Measurements from ENCODE around the gene NEUROD2.

The NEUROD2 gene

GRCh38 chr17:39634384-39634871 lies 26.7 kb upstream of the NEUROD2 start:
- DNase-seq (ENCODE audit: low read depth), result peak; percentile 65
- no peak overlapping the region for H3K4me3 ChIP-seq (ENCODE audit: low read depth, low read length)
- TF ChIP-seq MYC (IDR thresholded peaks at IDR 0.05; ENCODE audit: low read depth, low read length), result no peak
- TF ChIP-seq, protein P1, sequence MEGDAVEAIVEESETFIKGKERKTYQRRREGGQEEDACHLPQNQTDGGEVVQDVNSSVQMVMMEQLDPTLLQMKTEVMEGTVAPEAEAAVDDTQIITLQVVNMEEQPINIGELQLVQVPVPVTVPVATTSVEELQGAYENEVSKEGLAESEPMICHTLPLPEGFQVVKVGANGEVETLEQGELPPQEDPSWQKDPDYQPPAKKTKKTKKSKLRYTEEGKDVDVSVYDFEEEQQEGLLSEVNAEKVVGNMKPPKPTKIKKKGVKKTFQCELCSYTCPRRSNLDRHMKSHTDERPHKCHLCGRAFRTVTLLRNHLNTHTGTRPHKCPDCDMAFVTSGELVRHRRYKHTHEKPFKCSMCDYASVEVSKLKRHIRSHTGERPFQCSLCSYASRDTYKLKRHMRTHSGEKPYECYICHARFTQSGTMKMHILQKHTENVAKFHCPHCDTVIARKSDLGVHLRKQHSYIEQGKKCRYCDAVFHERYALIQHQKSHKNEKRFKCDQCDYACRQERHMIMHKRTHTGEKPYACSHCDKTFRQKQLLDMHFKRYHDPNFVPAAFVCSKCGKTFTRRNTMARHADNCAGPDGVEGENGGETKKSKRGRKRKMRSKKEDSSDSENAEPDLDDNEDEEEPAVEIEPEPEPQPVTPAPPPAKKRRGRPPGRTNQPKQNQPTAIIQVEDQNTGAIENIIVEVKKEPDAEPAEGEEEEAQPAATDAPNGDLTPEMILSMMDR (IDR thresholded peaks at IDR 0.05; ENCODE audit: low read depth, low read length), result peak; percentile 68

DNA sequence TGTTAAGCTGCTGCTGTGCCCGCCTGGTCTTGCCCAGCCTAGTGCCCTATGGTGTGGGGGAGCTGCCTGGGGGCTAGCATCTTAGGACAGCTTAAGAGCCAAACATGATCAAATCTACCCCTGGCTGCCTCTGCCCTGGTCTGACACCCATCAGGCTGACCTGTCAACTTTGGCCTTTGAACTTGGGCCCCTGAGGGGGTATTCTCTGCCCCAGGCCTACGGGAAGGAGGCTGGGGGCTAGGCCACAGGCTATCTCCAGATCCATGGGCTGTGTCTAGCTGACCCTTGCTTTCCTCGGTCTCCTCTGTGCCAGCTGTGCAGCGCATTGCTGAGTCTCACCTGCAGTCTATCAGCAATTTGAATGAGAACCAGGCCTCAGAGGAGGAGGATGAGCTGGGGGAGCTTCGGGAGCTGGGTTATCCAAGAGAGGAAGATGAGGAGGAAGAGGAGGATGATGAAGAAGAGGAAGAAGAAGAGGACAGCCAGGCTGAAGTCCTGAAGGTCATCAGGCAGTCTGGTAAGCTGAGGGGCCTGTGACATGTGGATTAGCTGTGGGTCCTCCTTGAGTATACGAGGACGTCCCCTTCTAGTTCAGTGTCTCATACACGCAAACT lies 26.0 kb upstream of the NEUROD2 start:
- no peak for DNase-seq (ENCODE audit: low read depth)
- no peak overlapping the region for H3K4me3 ChIP-seq (ENCODE audit: low read depth, low read length)
- no peak for TF ChIP-seq MYC (IDR thresholded peaks at IDR 0.05; ENCODE audit: low read depth, low read length)
- no peak for TF ChIP-seq MAX (IDR thresholded peaks at IDR 0.05; ENCODE audit: low read depth, low read length)
- TF ChIP-seq, protein P1 (IDR thresholded peaks at IDR 0.05; ENCODE audit: low read depth, low read length), result no peak
- TF ChIP-seq POLR2A (IDR thresholded peaks at IDR 0.05; ENCODE audit: extremely low read depth, insufficient read length), result no peak

- TF ChIP-seq, protein P1 (IDR thresholded peaks at IDR 0.05; ENCODE audit: low read depth, low read length), result no peak
- no peak for TF ChIP-seq POLR2A (IDR thresholded peaks at IDR 0.05; ENCODE audit: extremely low read depth, insufficient read length)
- TF ChIP-seq MYC (IDR thresholded peaks at IDR 0.05; ENCODE audit: low read depth, low read length), result 0 out of 2 replicates have a peak, but pooled peaks have one; percentile 27
- peak; percentile 16; the same call in 1 of the 2 replicates for TF ChIP-seq MAX (IDR thresholded peaks at IDR 0.05; ENCODE audit: low read depth, low read length)
- no peak overlapping the region for H3K4me3 ChIP-seq (ENCODE audit: low read depth, low read length)
- peak; percentile 61 for DNase-seq (ENCODE audit: low read depth)
These were observed 24.6 kb upstream of the NEUROD2 start for GRCh38 chr17:39632153-39632941.

DNA sequence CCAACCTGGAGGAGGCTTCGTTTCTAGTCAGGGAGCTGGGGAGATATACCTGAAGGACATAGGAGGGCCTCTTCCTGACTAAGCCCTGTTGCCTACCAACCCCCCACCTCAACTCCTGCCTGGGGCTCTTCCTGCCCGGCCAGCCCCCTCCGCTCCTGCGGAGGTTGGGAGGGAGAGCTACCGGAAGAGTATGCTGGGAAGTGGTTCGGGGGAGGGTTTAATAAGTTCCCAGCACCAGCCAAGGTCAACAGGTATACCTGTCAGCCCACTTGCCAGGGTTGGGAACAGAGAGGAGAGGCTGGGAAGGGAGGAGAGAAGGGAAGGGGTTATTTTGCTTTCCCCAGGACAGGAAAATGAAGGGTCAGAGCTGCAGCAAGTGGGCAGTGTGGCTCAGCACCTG lies 23.7 kb upstream of the NEUROD2 start:
- TF ChIP-seq MAX (IDR thresholded peaks at IDR 0.05; ENCODE audit: low read depth, low read length), result no peak
- TF ChIP-seq POLR2A (IDR thresholded peaks at IDR 0.05; ENCODE audit: extremely low read depth, insufficient read length), result no peak
- no peak for TF ChIP-seq MYC (IDR thresholded peaks at IDR 0.05; ENCODE audit: low read depth, low read length)
- TF ChIP-seq, protein P1 (IDR thresholded peaks at IDR 0.05; ENCODE audit: low read depth, low read length), result no peak
- DNase-seq (ENCODE audit: low read depth), result no peak
- H3K4me3 ChIP-seq (ENCODE audit: low read depth, low read length), result no peak overlapping the region

- no peak for TF ChIP-seq POLR2A (IDR thresholded peaks at IDR 0.05; ENCODE audit: extremely low read depth, insufficient read length)
- TF ChIP-seq MAX (IDR thresholded peaks at IDR 0.05; ENCODE audit: low read depth, low read length), result peak; percentile 45; the same call in 1 of the 2 replicates
- TF ChIP-seq, protein P1 (IDR thresholded peaks at IDR 0.05; ENCODE audit: low read depth, low read length), result peak; percentile 29
- TF ChIP-seq MYC (IDR thresholded peaks at IDR 0.05; ENCODE audit: low read depth, low read length), result peak; percentile 47
- DNase-seq (ENCODE audit: low read depth), result peak; percentile 92
- H3K4me3 ChIP-seq (ENCODE audit: low read depth, low read length), result no peak overlapping the region
These were observed 22.2 kb upstream of the NEUROD2 start for GRCh38 chr17:39629898-39630297.

Data from NB4 (cell line).